ENCODE results near the gene CYB561. TPM values are rescaled to one million over a fixed set of nuclear protein-coding genes. Genes with fewer than 3 reads are reported as not detected.

CYB561 gene
- total RNA-seq, 1 experiment from 2014 or later = 57.2 TPM

- peaks cover 5% of the 10 kb centered on the region for H3K4me1 Mint-ChIP-seq (ENCODE audit: insufficient read depth, unreplicated experiment)
- POLR2A ChIA-PET = interaction anchor here (0.7 to 2.0 kb wide), 8 partner anchors 9 to 735 kb away, joined by 3 to 11 read pairs (median 4); partner anchors contain the start of gene MAP3K3
- no TSS peak for BruUV-seq (replicated peaks)
- intact Hi-C loops (cut with micrococcal nuclease) = loop anchor here (1.0 to 5.0 kb wide), 6 partner anchors 325 to 855 kb away; no protein-coding TSS in a partner anchor
- peaks cover 26% of the 10 kb centered on the region for H3K36me3 Mint-ChIP-seq (ENCODE audit: insufficient read depth, unreplicated experiment)
- H3K27ac Mint-ChIP-seq (ENCODE audit: low read depth, unreplicated experiment) = no peak overlapping the region
- DNase-seq (ENCODE audit: unreplicated experiment) = peak; percentile 90
- no peaks in the 10 kb centered on the region for H3K9me3 Mint-ChIP-seq (ENCODE audit: unreplicated experiment)
- TF ChIP-seq, protein P1, sequence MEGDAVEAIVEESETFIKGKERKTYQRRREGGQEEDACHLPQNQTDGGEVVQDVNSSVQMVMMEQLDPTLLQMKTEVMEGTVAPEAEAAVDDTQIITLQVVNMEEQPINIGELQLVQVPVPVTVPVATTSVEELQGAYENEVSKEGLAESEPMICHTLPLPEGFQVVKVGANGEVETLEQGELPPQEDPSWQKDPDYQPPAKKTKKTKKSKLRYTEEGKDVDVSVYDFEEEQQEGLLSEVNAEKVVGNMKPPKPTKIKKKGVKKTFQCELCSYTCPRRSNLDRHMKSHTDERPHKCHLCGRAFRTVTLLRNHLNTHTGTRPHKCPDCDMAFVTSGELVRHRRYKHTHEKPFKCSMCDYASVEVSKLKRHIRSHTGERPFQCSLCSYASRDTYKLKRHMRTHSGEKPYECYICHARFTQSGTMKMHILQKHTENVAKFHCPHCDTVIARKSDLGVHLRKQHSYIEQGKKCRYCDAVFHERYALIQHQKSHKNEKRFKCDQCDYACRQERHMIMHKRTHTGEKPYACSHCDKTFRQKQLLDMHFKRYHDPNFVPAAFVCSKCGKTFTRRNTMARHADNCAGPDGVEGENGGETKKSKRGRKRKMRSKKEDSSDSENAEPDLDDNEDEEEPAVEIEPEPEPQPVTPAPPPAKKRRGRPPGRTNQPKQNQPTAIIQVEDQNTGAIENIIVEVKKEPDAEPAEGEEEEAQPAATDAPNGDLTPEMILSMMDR (IDR thresholded peaks at IDR 0.05; ENCODE audit: unreplicated experiment) = peak; percentile 78
- CTCF ChIA-PET = interaction anchor here (0.5 to 4.1 kb wide), 53 partner anchors 9 to 768 kb away, joined by 3 to 63 read pairs (median 4); partner anchors contain the start of genes MAP3K3 and TACO1
- no peaks in the 10 kb centered on the region for H3K27me3 Mint-ChIP-seq (ENCODE audit: insufficient read depth, unreplicated experiment)
- no peak overlapping the region for H3K4me3 Mint-ChIP-seq (ENCODE audit: unreplicated experiment)
These were observed 39.3 kb downstream of the CYB561 start for GRCh38 chr17:63406689-63407330.

- Mint-ChIP-seq H3K27me3 (ENCODE audit: insufficient read depth, unreplicated experiment) (no peaks in the 10 kb centered on the region), H3K36me3 (ENCODE audit: insufficient read depth, unreplicated experiment) (peaks cover 33% of the 10 kb centered on the region), H3K4me1 (ENCODE audit: insufficient read depth, unreplicated experiment) (peaks cover 5% of the 10 kb centered on the region), H3K4me3 (ENCODE audit: unreplicated experiment) (no peak overlapping the region), H3K9me3 (ENCODE audit: unreplicated experiment) (no peaks in the 10 kb centered on the region), H3K27ac (ENCODE audit: low read depth, unreplicated experiment) (no peak overlapping the region)
- ChIA-PET POLR2A (interaction anchor here (0.9 to 2.0 kb wide), 3 partner anchors 324 to 734 kb away, joined by 3 to 11 read pairs (median 8); no protein-coding TSS in a partner anchor), CTCF (interaction anchor here (0.5 to 4.1 kb wide), 29 partner anchors 9 to 736 kb away, joined by 3 to 63 read pairs (median 5); no protein-coding TSS in a partner anchor)
- TF ChIP-seq, protein P1 (IDR thresholded peaks at IDR 0.05; ENCODE audit: unreplicated experiment) = peak; percentile 60
- peak; percentile 66 for DNase-seq (ENCODE audit: unreplicated experiment)
- no TSS peak for BruUV-seq (replicated peaks)
- intact Hi-C loops (cut with micrococcal nuclease) = loop anchor here (1.0 to 5.0 kb wide), 6 partner anchors 324 to 854 kb away; no protein-coding TSS in a partner anchor
These were observed 40.3 kb downstream of the CYB561 start for GRCh38 chr17:63405741-63406261.

DNA sequence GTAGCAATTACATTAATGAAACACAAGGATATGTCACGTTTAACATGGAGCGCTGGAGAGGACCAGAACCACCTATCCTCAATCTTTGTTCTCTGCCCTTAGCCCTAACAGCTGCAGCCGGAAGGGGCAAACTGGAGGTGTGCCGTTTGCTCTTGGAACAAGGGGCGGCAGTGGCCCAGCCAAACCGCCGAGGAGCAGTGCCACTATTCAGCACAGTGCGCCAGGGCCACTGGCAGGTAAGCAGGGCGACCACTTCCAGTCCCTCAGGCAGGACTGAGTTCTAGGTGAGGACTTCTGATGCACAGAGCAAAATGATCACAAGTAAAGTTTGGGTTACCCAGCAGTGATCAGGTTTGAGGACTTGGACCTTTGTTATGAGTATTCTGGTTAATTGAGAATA, 41.1 kb downstream of the CYB561 start:
- Mint-ChIP-seq H3K27ac (ENCODE audit: low read depth, unreplicated experiment) (no peak overlapping the region), H3K4me3 (ENCODE audit: unreplicated experiment) (no peak overlapping the region), H3K4me1 (ENCODE audit: insufficient read depth, unreplicated experiment) (peaks cover 5% of the 10 kb centered on the region), H3K9me3 (ENCODE audit: unreplicated experiment) (no peaks in the 10 kb centered on the region), H3K36me3 (ENCODE audit: insufficient read depth, unreplicated experiment) (peaks cover 34% of the 10 kb centered on the region), H3K27me3 (ENCODE audit: insufficient read depth, unreplicated experiment) (no peaks in the 10 kb centered on the region)
- ChIA-PET CTCF (interaction anchor here (1.1 to 4.1 kb wide), 3 partner anchors 23 to 437 kb away, joined by 3 to 45 read pairs (median 4); no protein-coding TSS in a partner anchor), POLR2A (no interaction called here)
- BruUV-seq (replicated peaks) = no TSS peak
- intact Hi-C loops (cut with micrococcal nuclease) = loop anchor here (5.0 kb wide), 1 partner anchor 853 kb away; no protein-coding TSS in a partner anchor
- no peak for DNase-seq (ENCODE audit: unreplicated experiment)
- TF ChIP-seq, protein P1 (IDR thresholded peaks at IDR 0.05; ENCODE audit: unreplicated experiment) = no peak

All from MCF 10A (cell line).